OCI-M2 (cell line): ENCODE data around the gene LCP2.

Experiments
- DNase-seq: peaks from one replicate; lab custom pipeline; 2025; ENCODE audit not compliant: unreplicated experiment; lab: John Stamatoyannopoulos, UW

LCP2 gene

DNA sequence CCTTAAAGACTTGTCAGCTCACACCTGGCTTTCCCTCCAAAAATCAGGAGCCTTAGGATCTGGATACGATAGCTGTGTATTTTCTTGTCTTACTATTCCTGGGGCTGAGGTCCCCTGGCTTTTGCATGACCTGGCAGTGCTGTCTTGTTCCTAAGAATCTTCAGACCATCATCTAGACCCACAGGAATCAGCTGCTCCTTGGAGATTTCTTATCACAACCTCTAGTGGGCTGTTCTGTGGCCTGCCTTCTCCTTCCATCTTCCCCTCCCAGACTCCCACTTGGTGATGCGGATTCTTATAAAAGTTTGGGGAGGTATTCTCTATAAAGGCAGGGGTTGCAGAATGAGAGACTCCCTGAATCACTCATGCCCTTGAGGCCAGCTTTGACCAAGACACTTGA, 21.4 kb downstream of the LCP2 start:
- DNase-seq, result no peak

- no peak for DNase-seq
Measured at GRCh38 chr5:170275376-170275994, 22.1 kb downstream of the LCP2 start.

GRCh38 chr5:170273968-170274710, 23.4 kb downstream of the LCP2 start:
- no peak for DNase-seq

- DNase-seq, result no peak
Measured at GRCh38 chr5:170270293-170271069, 27.1 kb downstream of the LCP2 start.

GRCh38 chr5:170269579-170269978, 28.0 kb downstream of the LCP2 start:
- DNase-seq, result no peak

GRCh38 chr5:170268884-170269283, 28.7 kb downstream of the LCP2 start:
- no peak for DNase-seq

DNA sequence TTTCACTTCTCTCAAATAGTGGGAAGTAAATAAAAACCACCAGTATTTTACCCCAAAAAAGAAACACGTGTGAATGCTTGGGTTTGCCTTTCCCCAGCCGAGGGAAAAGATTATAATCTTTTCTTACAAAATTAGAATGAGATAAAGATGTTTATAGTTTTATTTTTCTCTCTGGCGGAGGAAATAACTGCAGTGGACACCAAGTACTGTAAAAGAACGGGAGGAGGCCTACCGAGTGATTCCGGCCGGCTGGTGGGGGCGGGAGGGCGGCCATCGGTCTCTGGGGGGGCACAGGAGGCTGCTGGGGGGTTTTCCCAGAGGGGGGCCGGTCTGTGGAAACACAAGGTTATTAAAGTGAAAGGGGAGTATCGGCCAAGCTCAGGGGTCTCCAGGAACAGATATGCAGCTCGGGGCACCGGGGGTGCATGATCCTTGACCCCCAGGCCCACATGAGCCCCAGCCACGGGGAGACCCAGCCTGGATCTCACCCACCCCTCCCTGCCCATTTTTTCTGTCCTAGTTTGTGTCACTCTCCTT, 29.4 kb downstream of the LCP2 start:
- DNase-seq, result no peak

- DNase-seq, result no peak
Measured at GRCh38 chr5:170267431-170268152, 30.0 kb downstream of the LCP2 start.

- no peak for DNase-seq
Measured at GRCh38 chr5:170266570-170267381, 30.8 kb downstream of the LCP2 start.

DNA sequence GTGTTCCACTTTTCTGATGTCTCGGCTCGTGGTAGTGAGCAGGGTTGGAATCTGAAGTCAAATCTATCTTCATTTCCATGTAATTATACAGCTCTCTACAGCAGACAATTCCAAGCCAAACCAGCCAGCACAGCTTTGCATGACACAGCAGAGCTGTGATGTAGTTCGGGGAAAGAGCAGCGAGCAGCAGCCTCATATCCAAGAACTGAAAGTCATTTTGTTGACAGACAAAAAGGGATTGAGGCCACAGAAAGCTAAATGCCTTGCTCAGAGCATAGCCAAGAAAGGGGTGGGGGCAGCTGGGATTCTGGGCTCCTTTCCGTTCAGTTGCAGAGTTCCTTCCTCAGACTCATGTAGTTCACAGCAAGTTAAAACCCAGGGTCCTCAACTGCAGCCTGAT, 32.1 kb downstream of the LCP2 start:
- no peak for DNase-seq

DNA sequence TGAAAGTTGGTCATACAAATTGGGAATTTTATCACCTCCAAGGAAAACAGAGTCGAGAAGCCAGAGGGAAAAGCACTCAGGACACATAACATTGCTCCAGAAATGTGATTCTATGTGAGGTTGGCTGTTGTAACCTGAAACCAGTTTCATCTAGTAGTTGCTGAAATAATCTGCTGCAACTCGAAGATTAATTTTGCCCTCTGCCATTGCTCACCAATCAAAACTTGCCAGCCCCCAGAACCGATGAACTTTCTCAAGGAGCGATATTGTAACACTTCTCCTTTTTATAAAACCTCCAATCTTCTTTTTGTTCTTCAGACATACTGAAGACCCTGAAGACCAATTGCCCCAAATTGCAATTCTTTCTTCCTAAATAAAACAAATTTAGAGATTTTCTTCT, 33.7 kb downstream of the LCP2 start:
- DNase-seq, result no peak

- no peak for DNase-seq
Measured at GRCh38 chr5:170262061-170263045, 35.2 kb downstream of the LCP2 start.

DNA sequence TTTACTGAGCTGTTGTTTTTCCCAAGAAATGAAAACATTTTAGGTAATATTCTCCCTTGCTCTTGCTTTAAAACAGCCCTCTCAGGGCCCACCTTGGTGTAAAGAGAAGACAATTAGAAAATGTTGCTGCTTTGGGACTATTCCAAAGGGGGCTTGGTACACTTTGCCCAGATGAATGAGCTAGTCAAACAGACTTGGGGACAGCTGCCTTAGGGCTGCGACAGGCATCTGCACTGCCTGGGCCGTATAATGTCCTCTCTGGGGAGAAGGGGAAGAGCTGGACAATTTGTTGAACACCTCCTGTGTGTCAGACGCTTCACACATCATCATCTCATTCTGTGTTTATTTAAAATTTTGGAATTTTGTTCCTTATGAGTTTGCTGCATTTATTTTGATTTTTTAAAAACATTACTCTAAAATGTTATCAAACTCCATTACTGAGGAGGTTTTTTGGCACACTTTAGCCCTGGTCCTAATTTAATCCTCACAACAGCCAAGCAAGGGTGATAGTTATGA, 36.0 kb downstream of the LCP2 start:
- DNase-seq, result no peak

- DNase-seq, result no peak
Measured at GRCh38 chr5:170257370-170257769, 40.2 kb downstream of the LCP2 start.

DNA sequence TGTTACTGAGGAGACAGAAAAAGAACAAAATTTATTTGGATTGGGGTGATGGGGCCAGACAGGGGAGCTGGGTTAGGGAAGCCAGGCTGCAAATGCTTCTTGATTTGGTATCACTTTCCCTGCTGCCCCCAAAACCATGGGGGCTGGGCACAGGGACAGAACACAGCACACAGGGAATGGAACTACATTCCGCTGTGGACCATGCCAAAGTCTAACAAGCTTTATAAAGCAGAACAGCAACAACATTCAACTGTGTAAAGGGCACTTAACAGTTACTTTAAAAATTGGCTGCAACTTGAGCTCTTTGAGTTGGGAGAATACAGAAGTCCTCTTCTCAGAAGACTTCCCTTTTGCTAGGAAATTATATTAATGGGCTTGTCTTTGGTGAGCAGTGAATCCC, 41.0 kb downstream of the LCP2 start:
- DNase-seq, result no peak

- DNase-seq, result no peak
Measured at GRCh38 chr5:170254056-170254455, 43.5 kb downstream of the LCP2 start.

DNA sequence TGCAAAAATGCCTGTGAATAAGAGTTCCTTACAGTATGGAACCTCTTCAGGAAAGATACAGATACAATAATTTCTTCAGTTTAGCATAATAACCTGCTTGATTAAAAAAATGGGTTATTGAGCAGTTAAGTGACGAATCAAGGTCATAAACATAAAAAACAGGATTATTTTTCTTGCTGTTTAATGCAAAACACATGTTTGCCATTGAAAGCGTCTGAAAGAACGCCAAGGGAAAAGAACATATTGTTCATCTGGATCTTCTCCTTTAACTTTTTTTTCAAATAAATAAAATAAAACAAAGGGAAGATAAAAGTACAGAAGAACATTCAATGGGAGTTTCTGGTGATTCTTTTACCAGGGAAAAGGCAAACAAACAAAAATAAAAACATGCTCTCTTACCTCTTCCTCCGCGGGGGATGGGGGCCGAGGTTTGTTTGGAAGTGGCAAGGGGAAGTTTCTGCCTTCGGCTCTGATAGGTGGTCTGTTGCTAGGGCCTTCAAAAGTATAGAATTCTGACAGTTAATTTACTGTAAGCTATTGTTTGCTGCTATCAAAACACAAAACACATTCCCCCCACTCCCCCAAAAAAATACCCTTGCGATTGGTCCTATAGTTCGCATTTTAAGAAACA, 44.7 kb downstream of the LCP2 start:
- no peak for DNase-seq

DNA sequence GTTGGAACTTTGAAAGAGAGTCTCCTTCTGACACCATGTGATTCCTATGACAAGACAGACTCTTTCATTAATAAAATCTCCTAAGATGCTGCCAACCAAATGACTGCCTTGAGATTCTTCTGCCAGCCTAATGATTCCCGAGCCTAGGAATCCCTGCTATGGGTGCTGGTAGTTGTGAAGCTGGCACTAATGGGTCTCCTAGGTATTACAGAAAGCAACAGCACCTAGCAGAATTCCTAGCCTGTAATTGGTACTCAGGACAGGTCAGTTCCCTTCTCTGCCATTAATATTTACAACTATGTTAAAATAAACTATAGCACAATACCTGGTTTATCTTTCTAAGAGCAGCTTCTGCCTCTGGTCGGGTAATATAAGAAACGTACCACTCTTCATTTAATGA, 45.5 kb downstream of the LCP2 start:
- DNase-seq, result no peak
